Fibroblast of lung (primary cell): ENCODE measurements around the gene SURF4. TPM values are rescaled to one million over a fixed set of nuclear protein-coding genes. Genes with fewer than 3 reads are reported as not detected.

Source experiments
- DNase-seq, 2 donors: peaks; one replicate each; pipeline versions ENCODE4 v3.0.0 to v3.0.0-alpha.2; 2010; ENCODE audit warnings: low read depth in 2 of 2
- H2AFZ ChIP-seq: 2 replicates; pipeline ENCODE4 v1.5.1; 2012; ENCODE audit warnings: low read length, control low read depth, inconsistent platforms
- H3K27ac ChIP-seq: 2 replicates; pipeline ENCODE4 v1.5.1; 2011; ENCODE audit warnings: low read length, control low read depth; ENCODE audit not compliant: insufficient read depth
- H3K27me3 ChIP-seq: 2 replicates; pipeline ENCODE4 v1.5.1; 2011; ENCODE audit warnings: mild to moderate bottlenecking, low read length; ENCODE audit not compliant: control insufficient read depth, insufficient read depth
- H3K36me3 ChIP-seq: 2 replicates; pipeline ENCODE4 v1.5.1; 2011; ENCODE audit warnings: low read length; ENCODE audit not compliant: control insufficient read depth, insufficient read depth
- H3K4me1 ChIP-seq: 2 replicates; pipeline ENCODE4 v1.5.1; 2011; ENCODE audit warnings: low read length; ENCODE audit not compliant: control insufficient read depth, insufficient read depth; ENCODE audit errors: extremely low read depth
- H3K4me2 ChIP-seq: 2 replicates; pipeline ENCODE4 v1.5.1; 2011; ENCODE audit warnings: low read length, control low read depth; ENCODE audit not compliant: insufficient read depth; ENCODE audit errors: extremely low read depth
- H3K4me3 ChIP-seq, 4 experiments: fragments of 200-600 bp in 1 of 4; sonication (generic) in 1 of 4; replicated peaks in 1 of 4; 2 replicates each; pipeline ENCODE4 v1.5.1; 2011 to 2016; ENCODE audit warnings: low read length in 4 of 4, low read depth in 3 of 4, mild to moderate bottlenecking in 3 of 4, control low read depth in 2 of 4, inconsistent platforms in 1 of 4, mixed read lengths in 1 of 4; ENCODE audit not compliant: insufficient read depth in 1 of 4; ENCODE audit errors: control extremely low read depth in 1 of 4
- H3K79me2 ChIP-seq: 2 replicates; pipeline ENCODE4 v1.5.1; 2012; ENCODE audit warnings: mild to moderate bottlenecking, low read length, inconsistent platforms; ENCODE audit not compliant: control insufficient read depth, insufficient read depth
- H3K9ac ChIP-seq: 2 replicates; pipeline ENCODE4 v1.5.1; 2011; ENCODE audit warnings: mild to moderate bottlenecking, low read length, control low read depth; ENCODE audit not compliant: insufficient read depth
- H3K9me3 ChIP-seq: 2 replicates; pipeline ENCODE4 v1.5.1; 2012; ENCODE audit warnings: low read depth, low read length; ENCODE audit not compliant: control insufficient read depth, insufficient read depth
- H4K20me1 ChIP-seq: 2 replicates; pipeline ENCODE4 v1.5.1; 2011; ENCODE audit warnings: low read length; ENCODE audit not compliant: control insufficient read depth, insufficient read depth; ENCODE audit errors: extremely low read depth
- EZH2 ChIP-seq: IDR thresholded peaks from 2 replicates; pipeline ENCODE4 v1.5.1; 2012; ENCODE audit warnings: low read length, control low read depth, mild to moderate bottlenecking; ENCODE audit errors: missing control alignments
- polyA plus RNA-seq, 2 donors: library from polyadenylated mRNA; depleted of rRNA in 1 of 2; stranded (reverse) in 1 of 2; unstranded in 1 of 2; fragments of >200 nt; gene quantifications; 2 replicates each; pipeline ENCODE4 v1.2.1, GENCODE V29; 2011 to 2012; ENCODE audit warnings: missing spikeins in 1 of 2
- total RNA-seq: library from RNA; depleted of rRNA; stranded (reverse); fragments of >200 nt; gene quantifications from 2 replicates; pipeline ENCODE4 v1.2.1, GENCODE V29; 2014
- TF ChIP-seq, protein P1 (sequence below), 2 donors: IDR thresholded peaks in 1 of 2; conservative IDR thresholded peaks in 1 of 2; 1 replicate in 1 of 2; 2 replicates in 1 of 2; pipeline ENCODE4 v1.5.1; 2011 to 2012; ENCODE audit warnings: low read length in 2 of 2, control low read depth in 1 of 2, inconsistent platforms in 1 of 2, low read depth in 1 of 2, mild to moderate bottlenecking in 1 of 2

Gene SURF4
- total and polyA plus RNA-seq, 2 donors (not counting 1 experiment from before 2014, with no cell fraction given) = 338 to 358 TPM

DNA sequence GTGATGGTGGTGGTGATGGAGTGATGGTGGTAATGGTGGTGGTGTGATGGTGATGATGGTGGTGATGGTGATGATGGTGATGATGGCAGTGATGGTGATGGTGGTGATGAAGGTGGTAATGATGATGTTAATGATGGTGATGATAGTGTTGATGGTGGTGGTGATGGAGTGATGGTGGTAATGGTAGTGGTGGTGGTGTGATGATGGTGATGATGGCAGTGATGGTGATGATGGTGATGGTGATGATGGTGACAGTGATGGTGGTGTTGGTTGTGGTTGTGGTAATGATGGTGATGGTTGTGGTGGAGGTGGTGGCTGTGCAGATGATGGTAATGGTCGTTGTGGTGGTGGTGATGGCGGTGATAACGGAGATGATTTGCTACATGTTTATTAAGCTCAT lies 7.6 kb upstream of the SURF4 start:
- Histone ChIP-seq H3K27me3 (no peaks in the 10 kb centered on the region), H3K9me3 (no peaks in the 10 kb centered on the region), H3K9ac (no peak overlapping the region), H3K79me2 (no peaks in the 10 kb centered on the region), H3K4me3 (no peak overlapping the region), H3K4me2 (no peak overlapping the region), H2AFZ (no peak overlapping the region), H4K20me1 (no peaks in the 10 kb centered on the region), H3K36me3 (no peaks in the 10 kb centered on the region), H3K27ac (no peak overlapping the region), H3K4me1 (no peaks in the 10 kb centered on the region)
- no peak for DNase-seq
- no peak for TF ChIP-seq EZH2
- TF ChIP-seq, protein P1, sequence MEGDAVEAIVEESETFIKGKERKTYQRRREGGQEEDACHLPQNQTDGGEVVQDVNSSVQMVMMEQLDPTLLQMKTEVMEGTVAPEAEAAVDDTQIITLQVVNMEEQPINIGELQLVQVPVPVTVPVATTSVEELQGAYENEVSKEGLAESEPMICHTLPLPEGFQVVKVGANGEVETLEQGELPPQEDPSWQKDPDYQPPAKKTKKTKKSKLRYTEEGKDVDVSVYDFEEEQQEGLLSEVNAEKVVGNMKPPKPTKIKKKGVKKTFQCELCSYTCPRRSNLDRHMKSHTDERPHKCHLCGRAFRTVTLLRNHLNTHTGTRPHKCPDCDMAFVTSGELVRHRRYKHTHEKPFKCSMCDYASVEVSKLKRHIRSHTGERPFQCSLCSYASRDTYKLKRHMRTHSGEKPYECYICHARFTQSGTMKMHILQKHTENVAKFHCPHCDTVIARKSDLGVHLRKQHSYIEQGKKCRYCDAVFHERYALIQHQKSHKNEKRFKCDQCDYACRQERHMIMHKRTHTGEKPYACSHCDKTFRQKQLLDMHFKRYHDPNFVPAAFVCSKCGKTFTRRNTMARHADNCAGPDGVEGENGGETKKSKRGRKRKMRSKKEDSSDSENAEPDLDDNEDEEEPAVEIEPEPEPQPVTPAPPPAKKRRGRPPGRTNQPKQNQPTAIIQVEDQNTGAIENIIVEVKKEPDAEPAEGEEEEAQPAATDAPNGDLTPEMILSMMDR (conservative IDR thresholded peaks at IDR 0.05 in 1 of 2, IDR thresholded peaks at IDR 0.05 in 1 of 2; ENCODE audit: low read depth in 1 of 2, low read length in 2 of 2) = no peak

DNA sequence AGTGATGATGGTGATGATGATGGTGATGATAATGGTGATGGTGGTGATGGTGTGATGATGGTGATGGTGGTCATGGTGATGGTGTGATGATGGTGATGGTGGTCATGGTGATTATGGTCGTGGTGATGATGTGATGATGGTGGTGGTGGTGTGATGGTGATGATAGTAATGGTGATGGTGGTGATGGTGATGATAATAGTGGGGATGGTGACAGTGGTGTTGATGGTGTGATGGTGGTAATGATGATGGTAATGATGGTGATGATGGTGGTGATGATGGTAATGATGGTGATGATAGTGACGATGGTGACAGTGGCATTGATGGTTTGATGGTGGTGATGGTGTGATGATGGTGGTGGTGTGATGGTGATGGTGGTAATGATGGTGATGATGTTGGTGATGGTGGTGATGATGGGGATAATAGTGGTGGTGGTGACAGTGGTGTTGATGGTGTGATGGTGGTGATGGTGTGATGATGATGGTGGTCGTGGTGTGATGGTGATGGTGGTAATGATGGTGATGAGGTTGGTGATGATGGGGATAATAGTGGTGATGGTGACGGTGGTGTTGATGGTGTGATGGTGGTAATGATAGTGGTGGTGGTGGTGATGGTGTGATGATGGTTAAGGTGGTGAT lies 6.8 kb upstream of the SURF4 start:
- Histone ChIP-seq H3K4me3 (no peak overlapping the region), H4K20me1 (no peaks in the 10 kb centered on the region), H3K27ac (no peak overlapping the region), H3K9ac (no peak overlapping the region), H3K27me3 (no peaks in the 10 kb centered on the region), H3K4me1 (peaks cover 2% of the 10 kb centered on the region), H3K9me3 (no peaks in the 10 kb centered on the region), H3K4me2 (no peak overlapping the region), H3K36me3 (no peaks in the 10 kb centered on the region), H2AFZ (no peak overlapping the region), H3K79me2 (no peaks in the 10 kb centered on the region)
- no peak for TF ChIP-seq EZH2
- TF ChIP-seq, protein P1 (conservative IDR thresholded peaks at IDR 0.05 in 1 of 2, IDR thresholded peaks at IDR 0.05 in 1 of 2; ENCODE audit: low read depth in 1 of 2, low read length in 2 of 2) = no peak
- DNase-seq = no peak

DNA sequence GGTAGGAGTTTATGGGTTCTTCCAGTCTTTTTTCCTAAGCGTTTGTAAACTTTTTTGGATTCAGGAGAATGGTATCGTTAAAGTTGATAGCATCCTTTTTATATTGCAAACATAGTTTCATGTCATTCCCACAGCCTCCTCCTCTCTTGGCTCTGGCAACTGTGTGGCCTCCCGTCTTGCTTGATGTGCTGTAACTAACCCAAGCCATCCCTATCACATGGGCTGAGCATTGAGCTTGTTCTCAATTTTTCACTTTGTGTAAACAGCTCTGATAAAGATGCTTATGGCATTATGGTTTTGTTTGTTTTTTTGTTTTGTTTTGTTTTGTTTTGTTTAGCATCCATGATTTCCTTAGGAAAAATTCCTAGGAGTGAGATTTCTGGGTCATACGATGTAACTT lies 4.9 kb upstream of the SURF4 start:
- Histone ChIP-seq H4K20me1 (no peaks in the 10 kb centered on the region), H3K4me1 (peaks cover 2% of the 10 kb centered on the region), H3K79me2 (peaks cover under 1% of the 10 kb centered on the region), H3K4me2 (no peak overlapping the region), H3K4me3 (no peak overlapping the region), H3K9me3 (no peaks in the 10 kb centered on the region), H2AFZ (no peak overlapping the region), H3K9ac (no peak overlapping the region), H3K27ac (no peak overlapping the region), H3K27me3 (no peaks in the 10 kb centered on the region), H3K36me3 (no peaks in the 10 kb centered on the region)
- no peak for DNase-seq
- TF ChIP-seq EZH2 = no peak
- TF ChIP-seq, protein P1 (conservative IDR thresholded peaks at IDR 0.05 in 1 of 2, IDR thresholded peaks at IDR 0.05 in 1 of 2; ENCODE audit: low read depth in 1 of 2, low read length in 2 of 2) = no peak
